OCI-LY3 (cell line): ENCODE data around the gene SGIP1.

Experiments
- H2AFZ ChIP-seq: fragments of 200-600, 300-600 bp; shearing (Covaris generic); 2 replicates; pipeline ENCODE4 v1.6.0; 2014; ENCODE audit warnings: antibody characterized with exemption, low read depth, low read length
- H3K27ac ChIP-seq: fragments of 200-600, 300-600 bp; sonication (generic); 2 replicates; pipeline ENCODE4 v1.5.1; 2014; ENCODE audit warnings: mild to moderate bottlenecking, low read length, moderate library complexity, mixed read lengths
- H3K27me3 ChIP-seq: fragments of 200-600, 300-600 bp; sonication (generic); 2 replicates; pipeline ENCODE4 v1.6.1; 2014; ENCODE audit warnings: low read depth, low read length, mixed read lengths
- H3K36me3 ChIP-seq: fragments of 200-600, 300-600 bp; sonication (generic); replicated peaks from 2 replicates; pipeline ENCODE3; 2014; ENCODE audit warnings: low read depth, low read length, mixed read lengths
- H3K4me1 ChIP-seq: fragments of 300-600, 200-600 bp; sonication (generic); 2 replicates; pipeline ENCODE4 v1.6.1; 2014; ENCODE audit warnings: low read length, mixed read lengths
- H3K4me2 ChIP-seq: fragments of 200-600, 300-600 bp; sonication (generic); 2 replicates; pipeline ENCODE4 v1.6.1; 2014; ENCODE audit warnings: low read length, mixed read lengths
- H3K4me3 ChIP-seq: fragments of 300-600, 200-600 bp; sonication (generic); 2 replicates; pipeline ENCODE4 v1.5.1; 2014; ENCODE audit warnings: antibody characterized with exemption, mild to moderate bottlenecking, low read length, moderate library complexity
- H3K79me2 ChIP-seq: fragments of 300-600, 200-600 bp; shearing (Covaris generic); 2 replicates; pipeline ENCODE4 v1.6.1; 2014; ENCODE audit warnings: mild to moderate bottlenecking, low read length, mixed read lengths
- H3K9ac ChIP-seq: fragments of 300-600, 200-600 bp; shearing (Covaris generic); 2 replicates; pipeline ENCODE4 v1.6.0; 2014; ENCODE audit warnings: mild to moderate bottlenecking, low read length, moderate library complexity
- H3K9me3 ChIP-seq: fragments of 200-600, 300-600 bp; shearing (Covaris generic); 2 replicates; pipeline ENCODE4 v1.6.1; 2014; ENCODE audit warnings: low read length, mixed read lengths; ENCODE audit not compliant: insufficient read depth
- H4K20me1 ChIP-seq: fragments of 200-600, 300-600 bp; sonication (generic); 2 replicates; pipeline ENCODE4 v1.6.1; 2016; ENCODE audit warnings: low read length, mixed read lengths; ENCODE audit not compliant: insufficient read depth
- CTCF ChIP-seq: fragments of 200-600, 300-600 bp; sonication (generic); IDR thresholded peaks from 2 replicates; pipeline ENCODE4 v1.5.1; 2014; ENCODE audit warnings: antibody characterized with exemption, low read length, low read depth
- EZH2phosphoT487 ChIP-seq: fragments of 200-600 bp; shearing (Covaris generic); IDR thresholded peaks from 2 replicates; pipeline ENCODE4 v1.6.1; 2018; ENCODE audit warnings: antibody characterized with exemption, mixed run types, low read depth

The SGIP1 gene

GRCh38 chr1:66599346-66599745 is 65.4 kb downstream of the SGIP1 start:
- Histone ChIP-seq H3K79me2 (no peaks in the 10 kb centered on the region), H2AFZ (no peak overlapping the region), H3K9me3 (no peaks in the 10 kb centered on the region), H3K27me3 (no peaks in the 10 kb centered on the region), H3K4me1 (peaks cover 8% of the 10 kb centered on the region), H3K27ac (no peak overlapping the region), H3K4me3 (no peak overlapping the region), H3K4me2 (no peak overlapping the region), H3K9ac (no peak overlapping the region), H4K20me1 (no peaks in the 10 kb centered on the region), H3K36me3 (no peaks in the 10 kb centered on the region)
- TF ChIP-seq EZH2phosphoT487 (no peak), CTCF (no peak)

- H3K79me2 ChIP-seq: no peaks in the 10 kb centered on the region
- H3K9ac ChIP-seq: no peak overlapping the region
- no peak overlapping the region for H3K4me3 ChIP-seq
- H4K20me1 ChIP-seq: no peaks in the 10 kb centered on the region
- H3K4me2 ChIP-seq: no peak overlapping the region
- no peak for TF ChIP-seq EZH2phosphoT487
- no peak for TF ChIP-seq CTCF
- no peaks in the 10 kb centered on the region for H3K27me3 ChIP-seq
- peaks cover 8% of the 10 kb centered on the region for H3K4me1 ChIP-seq
- H3K9me3 ChIP-seq: no peaks in the 10 kb centered on the region
- H2AFZ ChIP-seq: no peak overlapping the region
- no peak overlapping the region for H3K27ac ChIP-seq
- H3K36me3 ChIP-seq: no peaks in the 10 kb centered on the region
These were observed 66.2 kb downstream of the SGIP1 start for GRCh38 chr1:66599899-66600737.

GRCh38 chr1:66605419-66605997 is 71.6 kb downstream of the SGIP1 start:
- Histone ChIP-seq H3K9ac (no peak overlapping the region), H4K20me1 (no peaks in the 10 kb centered on the region), H3K27me3 (no peaks in the 10 kb centered on the region), H3K79me2 (no peaks in the 10 kb centered on the region), H2AFZ (no peak overlapping the region), H3K27ac (no peak overlapping the region), H3K36me3 (no peaks in the 10 kb centered on the region), H3K9me3 (no peaks in the 10 kb centered on the region), H3K4me3 (no peak overlapping the region), H3K4me2 (no peak overlapping the region), H3K4me1 (peaks cover 8% of the 10 kb centered on the region)
- TF ChIP-seq CTCF (no peak), EZH2phosphoT487 (no peak)

GRCh38 chr1:66606362-66607065 is 72.6 kb downstream of the SGIP1 start:
- H3K4me1 ChIP-seq: peaks cover 7% of the 10 kb centered on the region
- no peak for TF ChIP-seq EZH2phosphoT487
- TF ChIP-seq CTCF: no peak
- no peaks in the 10 kb centered on the region for H4K20me1 ChIP-seq
- no peaks in the 10 kb centered on the region for H3K79me2 ChIP-seq
- no peak overlapping the region for H3K4me2 ChIP-seq
- no peak overlapping the region for H3K4me3 ChIP-seq
- no peaks in the 10 kb centered on the region for H3K36me3 ChIP-seq
- H3K9ac ChIP-seq: no peak overlapping the region
- no peaks in the 10 kb centered on the region for H3K27me3 ChIP-seq
- no peaks in the 10 kb centered on the region for H3K9me3 ChIP-seq
- no peak overlapping the region for H3K27ac ChIP-seq
- no peak overlapping the region for H2AFZ ChIP-seq
